ENCODE data around the gene HK1. TPM values are rescaled to one million over a fixed set of nuclear protein-coding genes. Genes with fewer than 3 reads are reported as not detected.
"Not testable (repeated sequence)": the region's sequence is repeated elsewhere in the genome, so short reads cannot be mapped to it uniquely, and the experiment has no call there.

Gene HK1
- total RNA-seq, 1 donor from 2014 or later = 109 TPM

GRCh38 chr10:69326692-69327091, 48.4 kb downstream of the HK1 start:
- DNase-seq (ENCODE audit: low spot score) = no peak

GRCh38 chr10:69327463-69328379, 49.4 kb downstream of the HK1 start:
- DNase-seq (ENCODE audit: low spot score) = no peak

- DNase-seq (ENCODE audit: low spot score) = no peak
Observed at GRCh38 chr10:69328380-69328735, 50.1 kb downstream of the HK1 start.

DNA sequence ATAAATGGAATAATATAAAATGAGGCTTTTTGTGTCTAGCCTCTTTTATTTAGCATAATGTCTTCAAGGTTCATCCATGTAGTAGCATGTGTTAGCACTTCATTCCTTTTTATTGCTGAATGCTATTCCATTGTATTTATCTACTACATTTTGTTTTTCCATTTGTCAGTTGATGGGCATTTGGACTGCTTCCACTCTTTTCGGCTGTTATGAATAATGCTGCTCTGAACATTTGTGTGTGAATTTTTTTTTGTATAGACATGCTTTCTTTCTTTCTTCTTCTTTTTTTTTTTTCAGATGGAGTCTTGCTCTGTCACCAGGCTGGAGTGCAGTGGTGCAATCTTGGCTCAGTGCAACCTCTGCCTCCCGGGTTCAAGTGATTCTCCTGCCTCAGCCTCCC, 50.6 kb downstream of the HK1 start:
- DNase-seq (ENCODE audit: low spot score) = not testable (repeated sequence)

DNA sequence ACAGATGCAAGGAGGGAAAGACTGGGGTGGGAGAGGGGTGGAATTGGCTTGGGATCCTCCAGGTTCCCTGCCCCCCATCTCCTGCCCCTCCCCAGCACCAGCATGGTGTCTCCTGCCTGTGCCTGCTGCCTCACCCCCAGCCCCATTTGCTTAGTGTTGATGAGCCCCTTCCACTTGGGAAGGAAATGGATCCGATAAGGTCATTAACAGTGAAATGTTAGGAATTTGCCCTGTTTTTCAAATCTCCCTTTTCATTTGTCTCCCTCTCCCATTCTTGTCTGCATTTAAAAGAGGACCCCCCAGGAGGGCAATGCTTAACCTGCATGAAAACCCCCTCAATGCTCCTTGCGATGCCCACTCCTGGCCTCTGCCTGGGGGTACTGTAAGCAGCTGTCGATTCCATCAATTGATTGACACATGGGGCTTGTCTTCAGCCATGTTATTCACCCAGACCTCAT, 51.5 kb downstream of the HK1 start:
- DNase-seq (ENCODE audit: low spot score) = no peak

DNA sequence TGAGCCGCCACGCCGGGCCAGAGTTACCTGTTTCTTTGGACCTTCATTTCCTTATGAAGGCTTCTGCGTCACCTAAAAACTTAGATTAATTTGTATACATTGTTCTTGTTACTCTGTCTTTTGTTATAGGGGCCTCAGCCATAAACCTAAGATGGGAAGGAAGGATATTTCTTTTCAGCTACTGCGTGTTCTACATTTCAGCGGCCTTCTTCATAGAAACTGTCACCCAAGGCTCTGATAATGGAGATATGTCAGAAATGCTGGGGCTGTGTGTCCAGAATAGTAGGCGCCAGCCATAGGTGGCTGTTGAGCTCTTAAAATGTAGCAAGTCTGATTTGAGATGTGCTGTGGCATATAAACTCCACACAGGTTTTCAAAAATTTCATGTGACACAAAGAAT, 52.9 kb downstream of the HK1 start:
- no peak for DNase-seq (ENCODE audit: low spot score)

- no peak for DNase-seq (ENCODE audit: low spot score)
Observed at GRCh38 chr10:69332278-69333010, 54.1 kb downstream of the HK1 start.

DNA sequence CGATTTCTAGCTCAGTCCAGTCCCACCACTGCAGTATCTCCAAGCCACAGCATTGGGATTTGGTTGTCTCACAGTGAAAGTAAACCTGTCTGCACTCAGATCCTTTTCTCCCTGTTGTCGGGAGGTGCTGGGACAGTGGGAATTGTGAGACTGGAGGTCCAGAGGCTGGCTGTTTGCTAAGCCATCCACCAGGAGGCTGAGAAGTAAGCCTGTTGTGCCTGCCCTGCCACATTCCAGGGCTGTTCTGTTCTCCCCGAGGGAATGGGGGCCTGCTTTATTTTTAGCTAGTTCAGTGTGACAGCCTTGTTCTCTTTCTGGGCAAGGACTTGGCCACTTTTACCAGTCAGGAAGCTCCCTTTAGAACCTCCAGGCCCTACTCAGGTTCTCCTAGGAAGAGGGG, 54.9 kb downstream of the HK1 start:
- DNase-seq (ENCODE audit: low spot score) = no peak

DNA sequence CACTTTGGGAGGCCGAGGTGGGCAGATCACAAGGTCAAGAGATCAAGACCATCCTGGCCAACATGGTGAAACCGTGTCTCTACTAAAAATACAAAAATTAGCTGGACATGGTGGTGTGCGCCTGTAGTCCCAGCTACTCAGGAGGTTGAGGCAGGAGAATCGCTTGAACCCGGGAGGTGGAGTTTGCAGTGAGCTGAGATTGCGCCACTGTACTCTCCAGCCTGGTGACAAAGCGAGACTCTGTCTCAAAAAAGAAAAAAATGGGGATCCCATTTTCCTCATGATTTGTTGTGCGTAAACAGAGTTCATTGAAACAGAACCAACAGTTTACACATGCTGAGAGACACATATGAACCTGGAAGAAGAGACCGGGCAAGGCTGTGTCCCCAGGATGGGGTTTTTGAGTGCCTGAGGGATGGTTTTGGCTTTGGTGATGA, 55.6 kb downstream of the HK1 start:
- DNase-seq (ENCODE audit: low spot score) = not testable (repeated sequence)

DNA sequence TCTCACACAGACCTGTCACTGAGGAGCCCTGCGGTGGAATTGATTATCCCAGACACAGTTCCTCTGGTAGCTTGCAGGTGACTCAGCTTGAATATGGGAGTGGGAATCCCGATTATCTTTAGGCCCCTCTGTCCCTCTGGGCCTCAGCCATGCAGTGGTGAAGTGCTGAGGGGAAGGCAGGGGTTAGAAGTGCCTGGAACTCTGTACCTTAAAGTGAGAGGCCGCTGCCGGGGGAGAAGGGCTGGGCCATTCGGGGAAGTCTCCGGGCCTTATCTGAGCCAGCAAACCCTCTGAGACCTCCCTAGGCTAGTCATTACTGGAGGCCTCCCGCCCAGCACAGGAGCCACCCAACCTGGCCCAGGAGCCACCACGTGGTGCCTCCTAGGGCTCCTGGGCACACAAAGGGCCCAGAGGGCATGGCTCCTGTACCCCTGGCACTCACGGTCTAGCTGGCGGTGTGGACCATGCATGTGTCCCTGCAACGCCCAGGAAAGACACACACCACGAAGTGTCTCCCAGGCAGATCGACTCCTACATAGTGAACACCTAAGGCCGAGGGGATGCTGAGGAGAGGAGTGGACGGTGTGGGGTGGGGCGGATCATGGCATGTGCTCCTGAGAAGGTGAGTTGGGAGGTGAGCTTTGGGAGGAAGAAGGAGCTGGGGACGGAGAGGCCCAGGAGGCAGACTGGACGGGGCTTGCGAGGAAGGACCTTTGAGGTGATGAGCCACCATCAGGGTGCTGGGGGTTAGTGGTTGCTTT, 56.2 kb downstream of the HK1 start:
- DNase-seq (ENCODE audit: low spot score) = no peak

DNA sequence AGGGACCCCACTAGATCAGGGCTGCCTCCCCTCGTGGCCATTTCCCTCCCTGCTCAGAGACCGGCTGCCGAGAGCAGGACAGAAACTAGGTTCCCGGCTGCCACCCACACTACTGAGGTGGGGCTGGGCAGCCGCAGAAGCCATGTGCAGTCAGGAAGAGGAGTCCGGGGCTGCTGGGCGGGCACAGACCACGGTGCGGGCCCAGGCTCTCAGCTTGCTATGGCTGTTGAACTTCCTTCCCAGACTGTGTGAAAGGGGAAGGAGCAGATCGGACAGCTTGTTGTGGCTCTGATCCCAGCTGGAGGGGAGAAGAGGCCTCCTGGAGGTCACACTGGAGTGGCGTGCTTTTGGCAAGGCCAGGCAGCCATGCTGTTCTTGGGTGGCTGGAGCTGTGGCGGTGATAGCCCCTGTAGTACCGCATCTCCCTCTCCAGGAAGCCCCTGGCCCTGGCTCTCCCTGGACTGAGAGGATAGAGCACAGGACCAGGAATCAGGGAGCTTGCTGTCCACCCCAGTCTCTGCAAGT, 56.8 kb downstream of the HK1 start:
- DNase-seq (ENCODE audit: low spot score) = no peak

GRCh38 chr10:69335613-69336012, 57.3 kb downstream of the HK1 start:
- no peak for DNase-seq (ENCODE audit: low spot score)

DNA sequence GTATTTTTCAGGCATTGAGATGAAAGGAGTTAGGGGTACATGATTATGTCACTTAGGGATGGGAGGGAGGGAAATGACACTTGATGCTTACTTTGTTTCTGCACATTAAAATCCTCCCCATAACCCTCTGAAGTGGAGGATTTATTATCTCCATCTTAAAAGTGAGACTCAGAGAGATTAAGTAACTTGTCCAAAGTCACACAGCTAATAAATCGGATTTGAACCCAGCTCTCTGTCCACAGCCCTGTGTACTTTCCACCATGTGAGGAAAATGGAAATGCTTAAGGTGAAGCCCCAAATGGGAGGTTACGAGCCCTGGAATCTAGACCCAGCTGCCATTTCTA, 58.6 kb downstream of the HK1 start:
- DNase-seq (ENCODE audit: low spot score) = no peak

DNA sequence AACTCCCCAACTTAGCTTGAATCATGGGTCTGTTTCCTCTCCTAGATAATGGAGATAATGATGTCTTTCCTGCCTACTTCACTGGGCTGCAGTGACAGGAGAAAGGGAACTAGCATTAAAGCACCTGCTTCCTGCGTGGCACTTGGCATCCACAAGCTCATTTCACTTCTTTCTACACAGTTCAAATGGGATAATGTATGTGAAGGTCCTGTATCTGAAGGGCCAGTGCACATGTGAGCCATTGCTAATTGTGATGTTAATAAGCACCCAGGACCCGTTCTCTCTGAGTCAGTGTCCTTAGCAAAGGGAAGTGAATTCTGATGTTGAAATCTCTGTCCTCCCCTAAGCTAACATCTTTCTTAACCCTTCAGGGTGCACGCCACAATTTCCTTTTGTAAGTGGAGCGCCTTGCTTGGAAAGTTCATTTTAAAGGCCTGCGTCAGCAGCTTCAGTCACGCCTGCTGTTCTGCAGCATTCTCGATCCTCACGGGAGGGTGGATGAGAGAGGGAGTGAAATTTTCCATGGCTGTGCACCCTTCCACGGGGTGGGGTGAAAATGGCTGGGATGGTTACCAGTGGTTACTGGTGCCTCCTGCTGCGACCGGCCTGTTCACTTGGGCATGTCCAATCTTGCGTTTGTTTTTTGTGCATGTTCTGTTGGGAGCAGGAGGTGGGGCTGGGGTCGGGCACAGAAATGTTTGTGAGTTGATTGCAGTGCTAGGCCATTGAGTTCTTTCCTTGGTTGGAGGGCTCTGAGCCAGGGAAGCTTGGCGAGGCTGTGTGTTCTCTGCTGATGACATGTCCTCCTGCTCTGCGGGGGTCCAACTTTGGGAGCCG, 59.2 kb downstream of the HK1 start:
- no peak for DNase-seq (ENCODE audit: low spot score)

- DNase-seq (ENCODE audit: low spot score) = no peak
Observed at GRCh38 chr10:69338133-69338456, 59.8 kb downstream of the HK1 start.

DNA sequence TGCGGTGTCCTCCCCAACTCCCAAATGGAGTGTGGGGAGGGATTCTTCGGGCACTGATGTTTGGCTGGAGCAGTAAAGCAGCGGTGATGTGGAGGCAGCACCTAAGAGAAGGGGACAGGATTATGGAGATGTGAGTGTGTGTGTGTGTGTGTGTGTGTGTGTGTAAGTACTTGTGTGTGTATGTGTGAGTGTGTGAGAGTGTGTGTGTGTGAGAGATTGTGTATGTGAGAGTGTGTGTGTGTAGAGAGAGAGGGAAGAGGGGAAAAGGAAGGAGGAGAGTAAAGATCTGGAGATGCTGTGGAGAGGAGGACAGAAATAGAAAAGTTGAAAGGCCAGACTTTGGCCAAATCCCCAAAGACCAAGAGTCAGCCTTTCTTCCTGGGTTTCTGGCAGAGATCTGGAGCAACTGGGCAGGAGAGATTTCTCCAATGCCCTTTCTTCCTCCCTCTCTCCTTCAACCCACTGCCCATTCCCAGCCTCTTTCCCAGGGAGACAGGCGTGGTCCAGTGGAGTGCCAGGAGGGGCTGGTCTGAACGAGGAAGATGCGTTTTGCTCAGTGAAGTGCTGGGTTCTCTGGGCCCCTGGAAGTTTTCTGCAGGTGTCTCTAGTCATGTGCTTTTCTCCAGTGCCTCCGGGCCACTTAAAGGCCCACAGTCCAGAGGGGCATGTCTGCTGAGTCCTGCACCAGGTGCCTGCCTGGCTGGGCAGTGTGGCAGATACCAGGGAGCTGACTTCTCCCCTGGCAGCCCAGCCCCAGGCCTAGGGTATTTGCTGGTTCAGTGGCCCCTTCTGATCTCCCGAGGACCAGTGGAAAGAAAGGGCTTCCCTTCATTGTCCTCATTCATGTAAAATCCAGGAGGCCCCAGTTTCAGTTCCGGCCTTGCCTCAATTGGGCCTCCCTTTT, 60.5 kb downstream of the HK1 start:
- DNase-seq (ENCODE audit: low spot score) = no peak

DNA sequence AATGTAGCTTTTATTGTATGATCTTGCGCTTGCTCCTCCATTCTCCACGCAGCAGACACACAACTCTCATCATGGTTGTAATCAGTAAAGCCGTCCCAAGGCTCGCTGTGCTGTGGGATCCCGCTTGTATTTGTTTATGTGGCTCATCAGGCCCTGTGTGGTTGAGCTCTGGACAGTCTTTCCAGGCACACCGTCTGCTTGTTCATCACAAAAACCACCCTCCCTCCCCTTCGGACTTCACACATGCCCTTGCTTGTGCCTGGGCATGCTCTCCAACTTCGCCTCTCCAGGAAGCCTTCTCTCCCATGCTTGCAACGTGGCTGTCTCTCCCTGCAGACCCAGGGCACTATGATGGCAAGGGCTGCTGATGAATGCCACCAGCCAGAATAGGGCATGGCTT, 62.4 kb downstream of the HK1 start:
- DNase-seq (ENCODE audit: low spot score) = no peak

GRCh38 chr10:69343905-69344304, 65.6 kb downstream of the HK1 start:
- no peak for DNase-seq (ENCODE audit: low spot score)

GRCh38 chr10:69344591-69345252, 66.4 kb downstream of the HK1 start:
- no peak for DNase-seq (ENCODE audit: low spot score)

Measured in mesenteric fat pad (tissue), 1 donor.